Measurements from ENCODE around the gene IDI1.

DNA sequence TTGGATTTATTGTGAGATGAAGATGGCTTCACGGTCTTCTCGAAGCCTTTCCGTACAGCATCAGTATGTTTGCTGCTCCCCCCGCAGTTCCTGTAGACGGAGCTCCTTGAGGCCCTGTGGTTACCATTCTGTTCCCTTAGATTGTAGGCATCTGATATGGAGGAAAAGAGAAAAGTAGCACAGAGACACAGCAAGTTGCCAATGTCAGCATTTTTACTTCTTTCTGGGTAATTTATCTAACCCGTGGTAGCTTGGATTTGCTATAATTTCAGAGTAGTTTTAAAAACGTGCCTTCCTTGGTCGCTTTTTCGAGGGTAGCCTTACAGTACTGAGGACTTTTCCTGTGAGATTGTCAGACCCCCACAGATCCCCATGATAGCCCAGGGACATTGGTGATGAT is 44.8 kb upstream of the IDI1 start:
- TF ChIP-seq, protein P1, sequence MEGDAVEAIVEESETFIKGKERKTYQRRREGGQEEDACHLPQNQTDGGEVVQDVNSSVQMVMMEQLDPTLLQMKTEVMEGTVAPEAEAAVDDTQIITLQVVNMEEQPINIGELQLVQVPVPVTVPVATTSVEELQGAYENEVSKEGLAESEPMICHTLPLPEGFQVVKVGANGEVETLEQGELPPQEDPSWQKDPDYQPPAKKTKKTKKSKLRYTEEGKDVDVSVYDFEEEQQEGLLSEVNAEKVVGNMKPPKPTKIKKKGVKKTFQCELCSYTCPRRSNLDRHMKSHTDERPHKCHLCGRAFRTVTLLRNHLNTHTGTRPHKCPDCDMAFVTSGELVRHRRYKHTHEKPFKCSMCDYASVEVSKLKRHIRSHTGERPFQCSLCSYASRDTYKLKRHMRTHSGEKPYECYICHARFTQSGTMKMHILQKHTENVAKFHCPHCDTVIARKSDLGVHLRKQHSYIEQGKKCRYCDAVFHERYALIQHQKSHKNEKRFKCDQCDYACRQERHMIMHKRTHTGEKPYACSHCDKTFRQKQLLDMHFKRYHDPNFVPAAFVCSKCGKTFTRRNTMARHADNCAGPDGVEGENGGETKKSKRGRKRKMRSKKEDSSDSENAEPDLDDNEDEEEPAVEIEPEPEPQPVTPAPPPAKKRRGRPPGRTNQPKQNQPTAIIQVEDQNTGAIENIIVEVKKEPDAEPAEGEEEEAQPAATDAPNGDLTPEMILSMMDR (IDR thresholded peaks at IDR 0.05; ENCODE audit: low read depth, low read length, missing input control): no peak
- TF ChIP-seq FOXA1 (IDR thresholded peaks at IDR 0.05): no peak
- no peak for TF ChIP-seq TAF1 (conservative IDR thresholded peaks at IDR 0.05)
